GM21423 (cell line): Measurements from ENCODE around the gene MEAK7.
A peak's percentile ranks its signal among the peaks of the same experiment; 100 is the strongest.

Experiments
- ATAC-seq: cut with Tn5 transposase; IDR thresholded peaks from one replicate; pipeline ENCODE4 v1.9.1; 2021; ENCODE audit warnings: mild to moderate bottlenecking, moderate library complexity; ENCODE audit not compliant: unreplicated experiment

The MEAK7 gene

GRCh38 chr16:84504420-84505248 lies at the start of gene MEAK7:
TSS of gene MEAK7 (minus strand) at chr16:84504659. CDS start at chr16:84498086, 6,573 bp downstream.
- peak; percentile 95 for ATAC-seq

- ATAC-seq: no peak
Measured at GRCh38 chr16:84553873-84554399, 49.5 kb upstream of the MEAK7 start.

DNA sequence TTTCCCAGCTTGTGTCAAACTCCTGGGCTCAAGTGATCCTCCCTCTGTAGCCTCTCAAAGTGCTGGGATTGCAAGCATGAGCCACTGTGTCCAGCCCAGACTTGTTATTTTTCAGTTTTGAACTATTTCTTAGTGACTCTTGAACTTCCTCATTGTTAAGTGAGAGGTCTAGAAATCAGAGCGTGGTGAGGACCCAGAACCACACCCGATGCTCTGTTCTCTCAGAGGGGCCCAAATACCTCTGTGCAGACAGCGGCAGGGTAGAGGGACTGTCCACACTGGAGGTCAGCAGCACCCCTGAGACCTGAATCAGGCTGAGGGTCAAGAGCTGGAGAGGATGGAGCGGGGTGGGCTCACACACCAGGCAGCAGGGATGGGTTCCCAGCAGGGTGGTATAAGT lies 47.7 kb upstream of the MEAK7 start:
- no peak for ATAC-seq

DNA sequence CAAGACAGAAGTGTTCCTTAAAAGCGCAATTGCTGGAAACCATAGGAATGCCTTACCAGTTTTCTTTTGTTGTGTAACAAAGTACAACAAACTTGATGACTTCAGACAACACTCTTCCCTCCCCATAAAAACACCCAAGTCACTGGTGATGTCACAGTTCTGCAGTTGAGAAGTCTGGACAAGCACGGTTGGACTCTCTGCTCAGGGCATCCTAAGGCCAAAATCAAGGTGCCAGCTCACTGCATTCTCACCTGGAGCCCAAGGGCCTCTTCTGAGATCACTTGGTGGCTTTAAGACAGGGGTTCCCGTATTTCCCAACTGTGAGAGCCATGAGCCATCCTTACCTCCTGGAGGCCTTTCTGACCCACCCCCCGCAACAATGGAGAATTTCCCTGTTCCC lies 45.6 kb upstream of the MEAK7 start:
- no peak for ATAC-seq

- no peak for ATAC-seq
Measured at GRCh38 chr16:84548971-84549844, 44.7 kb upstream of the MEAK7 start.

- ATAC-seq: no peak
Measured at GRCh38 chr16:84548508-84548907, 44.0 kb upstream of the MEAK7 start.

DNA sequence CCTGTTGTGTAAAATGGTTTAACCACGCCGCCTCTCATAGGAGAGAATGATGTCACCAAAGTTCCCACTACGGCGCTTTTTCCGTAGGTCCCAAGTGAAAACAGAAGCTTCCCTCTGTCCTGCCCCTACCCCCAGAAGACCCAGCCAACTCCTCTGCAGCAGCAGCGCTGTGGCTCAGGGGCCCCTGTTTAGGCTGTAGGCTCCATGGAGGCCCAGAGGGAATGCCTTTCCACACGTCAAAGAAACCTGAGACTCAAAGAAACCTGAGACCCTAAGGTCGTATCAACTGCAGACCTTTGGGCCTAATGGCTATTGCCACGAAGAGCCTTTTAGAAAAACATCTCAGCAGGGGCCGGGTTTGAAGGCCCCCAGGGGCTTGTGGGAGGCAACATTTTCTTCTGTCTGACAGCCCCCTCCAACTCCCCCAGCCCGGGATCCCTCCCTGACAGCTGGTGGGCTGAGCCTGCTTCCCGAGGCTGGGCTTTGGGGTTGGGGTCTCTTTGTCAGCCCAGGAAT lies 43.1 kb upstream of the MEAK7 start:
- ATAC-seq: no peak

GRCh38 chr16:84546669-84547545 lies 42.4 kb upstream of the MEAK7 start:
- ATAC-seq: no peak

DNA sequence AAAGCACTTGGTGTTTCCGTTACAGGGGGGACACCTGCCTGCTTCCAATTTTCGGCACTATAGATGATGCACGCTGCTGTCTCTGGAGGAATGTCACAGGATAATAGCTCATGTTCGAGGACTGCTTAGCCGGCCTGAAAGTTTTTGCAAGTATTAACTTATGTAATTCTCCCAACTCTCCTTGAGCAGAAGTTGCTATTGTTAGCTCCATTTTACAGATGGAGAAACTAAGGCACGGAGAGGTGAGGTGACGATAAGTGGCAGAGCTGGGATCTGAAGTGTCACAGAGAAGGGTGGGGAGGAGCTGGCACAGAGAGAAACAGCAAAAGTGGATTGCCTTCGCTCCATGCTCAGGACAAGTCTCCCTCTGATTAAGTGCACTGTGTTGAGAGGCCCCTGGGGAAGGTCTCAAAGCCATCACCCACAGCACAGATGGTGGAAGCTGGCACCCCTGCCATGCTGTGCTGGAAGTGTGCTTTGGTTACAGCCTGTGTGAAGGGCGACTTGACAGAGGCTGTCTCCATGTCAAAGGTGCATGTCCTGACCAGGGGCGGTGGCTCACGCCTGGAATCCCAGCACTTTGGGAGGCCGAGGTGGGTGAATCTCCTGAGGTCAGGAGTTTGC lies 40.8 kb upstream of the MEAK7 start:
- no peak for ATAC-seq

DNA sequence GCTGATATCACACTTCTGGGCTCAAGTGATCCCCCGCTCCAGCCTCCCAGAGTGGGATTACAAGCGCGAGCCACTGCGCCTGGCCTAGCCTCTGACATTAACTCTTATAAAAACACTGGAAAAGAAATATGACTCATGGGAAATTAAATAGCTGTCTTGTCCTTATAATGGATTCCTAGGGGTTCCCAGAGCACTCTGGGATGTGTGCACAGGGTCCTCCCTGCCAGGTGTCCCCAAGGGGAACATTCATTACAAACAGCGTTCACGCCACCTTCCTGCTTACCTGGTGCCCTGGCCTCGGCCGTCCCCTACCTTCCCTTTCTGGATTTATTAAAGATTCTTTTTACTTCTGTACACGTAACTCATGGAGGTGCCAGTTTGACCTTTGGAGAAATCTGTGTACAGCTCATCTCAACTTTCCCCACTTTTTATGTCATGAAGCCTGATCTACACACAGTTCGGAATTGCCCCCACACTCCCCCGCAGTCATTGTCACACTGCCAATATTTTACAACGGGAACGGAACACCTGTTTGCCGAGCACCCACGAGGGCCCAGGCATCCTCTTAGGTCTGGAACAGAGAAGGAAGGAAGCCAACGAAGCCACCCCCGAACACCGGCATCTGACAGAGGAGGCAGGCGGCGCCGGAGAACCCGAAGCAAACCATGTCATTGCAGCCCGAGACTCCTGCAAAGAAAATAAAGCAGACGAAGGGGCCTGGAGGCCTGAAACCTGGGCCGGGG lies 39.7 kb upstream of the MEAK7 start:
- no peak for ATAC-seq

GRCh38 chr16:84543253-84543652 lies 38.8 kb upstream of the MEAK7 start:
- no peak for ATAC-seq

GRCh38 chr16:84541999-84542817 lies 37.7 kb upstream of the MEAK7 start:
- ATAC-seq: no peak

GRCh38 chr16:84540194-84540593 lies 35.7 kb upstream of the MEAK7 start:
- ATAC-seq: no peak

- no peak for ATAC-seq
Measured at GRCh38 chr16:84538222-84538840, 33.9 kb upstream of the MEAK7 start.

DNA sequence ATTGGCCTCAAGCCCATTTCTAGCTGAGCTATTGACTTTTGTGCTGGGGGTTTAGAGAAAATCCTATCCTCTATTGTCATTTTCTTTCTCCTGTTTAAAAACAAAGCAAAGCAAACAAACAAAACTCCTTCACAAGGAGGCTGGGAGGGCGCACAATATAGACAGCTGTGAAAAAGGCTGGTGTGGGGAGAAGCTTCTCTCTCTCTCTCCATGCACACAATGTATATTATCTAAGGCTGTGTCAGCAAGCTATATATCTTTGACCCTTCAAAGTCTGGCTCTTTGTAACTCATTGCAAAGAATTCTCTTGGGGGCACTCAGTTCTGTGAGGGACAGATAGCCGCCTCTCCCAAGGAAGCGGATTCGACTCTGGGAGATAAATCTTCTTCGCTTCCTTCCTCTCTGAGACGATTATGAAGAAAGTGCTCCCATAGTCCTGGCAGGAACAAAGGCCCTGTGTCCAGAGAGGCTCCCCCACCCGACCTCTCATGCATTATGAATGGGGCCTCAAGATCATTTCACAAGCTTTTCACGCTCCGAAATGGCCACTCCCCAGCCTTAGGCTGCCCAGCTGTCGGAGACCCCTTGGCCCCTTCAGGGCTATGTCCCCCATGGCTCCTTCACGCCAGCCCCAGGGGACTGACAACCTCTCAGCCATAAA lies 33.2 kb upstream of the MEAK7 start:
- ATAC-seq: no peak

- ATAC-seq: no peak
Measured at GRCh38 chr16:84535851-84536250, 31.4 kb upstream of the MEAK7 start.

- ATAC-seq: no peak
Measured at GRCh38 chr16:84535408-84535807, 30.9 kb upstream of the MEAK7 start.

- ATAC-seq: no peak
Measured at GRCh38 chr16:84534815-84535214, 30.4 kb upstream of the MEAK7 start.
